Effector CD8-positive, alpha-beta T cell (primary cell): ENCODE measurements around the gene UBIAD1.
"Not testable (repeated sequence)": the region's sequence is repeated elsewhere in the genome, so short reads cannot be mapped to it uniquely, and the experiment has no call there.

Experiments used
- DNase-seq: peaks from one replicate; lab custom pipeline; 2025; lab: John Stamatoyannopoulos, UW

UBIAD1 gene

DNA sequence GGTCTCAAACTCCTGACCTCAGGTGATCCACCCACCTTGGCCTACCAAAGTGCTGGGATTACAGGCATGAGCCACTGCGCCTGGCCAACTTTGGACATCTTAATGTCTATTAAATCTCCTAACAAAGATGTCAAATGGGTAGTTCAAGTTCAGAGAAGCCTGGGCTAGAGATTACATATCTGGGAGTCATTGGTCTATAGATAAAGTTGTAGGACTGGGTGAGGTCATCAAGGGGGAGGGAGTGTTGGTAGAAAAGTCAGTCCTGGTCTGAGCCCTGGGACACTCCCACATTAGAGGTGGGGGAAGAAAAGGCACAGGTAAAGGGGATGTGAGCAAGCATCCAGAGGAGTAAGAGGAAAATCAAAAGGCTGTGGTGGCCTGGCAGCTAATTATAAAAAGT, 6.6 kb downstream of the UBIAD1 start:
- DNase-seq: no peak

DNA sequence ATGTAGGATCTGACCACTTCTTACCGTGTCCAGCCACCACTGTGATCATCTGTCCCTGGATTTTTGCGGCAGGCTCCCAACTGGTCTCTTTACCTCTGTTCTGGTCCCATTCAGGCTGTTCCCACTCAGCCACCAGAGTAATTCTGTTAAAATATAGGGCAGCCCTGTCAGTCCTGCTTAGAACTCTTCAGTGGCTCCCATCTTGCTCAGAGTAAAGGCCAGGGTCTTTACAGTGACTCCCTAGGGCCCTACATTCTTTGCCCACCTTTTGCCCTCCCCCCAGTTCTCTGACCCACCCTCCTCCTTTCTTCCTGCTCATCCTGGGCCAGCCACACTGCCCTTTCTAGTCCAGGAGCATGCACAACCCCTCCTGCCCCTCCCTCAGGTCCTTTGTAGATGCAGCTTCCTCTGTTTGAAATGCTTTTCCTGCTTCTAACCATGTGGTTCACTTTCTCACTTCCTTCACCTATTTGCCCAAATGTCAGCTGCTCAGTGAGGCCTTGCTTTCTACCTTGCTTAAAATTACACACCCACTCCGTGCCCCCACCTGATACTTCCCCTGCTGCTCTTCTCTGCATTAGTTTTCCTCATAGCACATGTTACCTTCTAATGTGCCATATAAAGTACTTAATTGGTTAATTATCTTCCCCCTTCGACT, 7.8 kb downstream of the UBIAD1 start:
- DNase-seq: no peak

DNA sequence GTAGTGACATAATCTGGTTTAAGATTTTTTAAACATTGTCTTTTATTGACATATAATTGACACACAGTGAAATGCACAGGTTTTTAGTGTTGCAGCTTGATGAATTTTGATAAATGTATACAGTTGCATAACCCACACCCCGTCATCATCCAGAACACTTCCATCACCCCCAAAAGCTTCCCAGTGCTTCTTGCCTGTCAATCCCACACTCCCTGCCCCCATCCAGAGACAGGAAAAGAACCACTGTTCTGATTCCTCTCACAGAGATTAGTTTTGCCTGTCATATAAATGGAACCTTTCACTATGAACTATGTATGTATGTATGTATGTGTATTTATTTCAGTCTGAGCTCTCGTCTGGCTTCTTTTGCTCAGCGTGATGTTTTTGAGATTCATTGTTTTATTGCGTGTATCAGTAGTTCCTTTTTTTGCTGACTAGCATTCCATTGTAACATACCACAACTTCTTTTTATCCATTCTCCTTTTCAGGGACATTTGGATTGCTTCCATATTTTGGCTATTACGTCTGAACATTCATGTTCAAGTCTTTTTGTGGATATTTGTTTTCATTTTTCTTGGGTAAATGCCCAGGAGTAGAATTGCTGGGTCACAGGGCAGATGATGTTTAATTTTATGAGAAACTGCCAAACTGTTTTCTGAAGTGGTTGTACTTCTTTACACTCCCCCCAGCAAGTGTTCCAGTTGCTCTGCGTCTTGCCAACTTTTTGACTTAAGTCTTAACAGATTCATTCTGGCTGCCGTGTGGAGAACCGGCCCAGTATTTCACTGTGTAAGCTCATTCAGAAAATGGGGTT, 8.7 kb downstream of the UBIAD1 start:
- no peak for DNase-seq

DNA sequence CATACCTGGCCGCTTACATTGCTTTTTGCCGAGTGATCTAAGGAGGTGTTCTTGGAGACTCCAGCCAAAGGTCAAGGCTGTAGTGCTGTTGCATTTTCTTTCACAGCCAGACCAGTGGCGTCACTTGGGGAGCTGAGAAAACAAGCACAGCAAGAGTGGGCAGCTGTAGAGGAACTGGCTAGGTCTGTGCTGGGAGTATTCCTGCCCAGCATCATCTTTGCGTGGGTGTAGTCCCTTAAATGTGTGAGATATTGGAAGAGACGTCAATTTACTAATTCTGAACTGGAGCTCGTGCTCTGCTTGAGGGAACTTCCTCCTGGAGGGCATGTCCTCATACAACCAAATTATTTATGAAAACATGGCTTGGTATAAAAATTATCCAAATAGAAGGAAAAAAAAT, 10.2 kb downstream of the UBIAD1 start:
- DNase-seq: no peak

DNA sequence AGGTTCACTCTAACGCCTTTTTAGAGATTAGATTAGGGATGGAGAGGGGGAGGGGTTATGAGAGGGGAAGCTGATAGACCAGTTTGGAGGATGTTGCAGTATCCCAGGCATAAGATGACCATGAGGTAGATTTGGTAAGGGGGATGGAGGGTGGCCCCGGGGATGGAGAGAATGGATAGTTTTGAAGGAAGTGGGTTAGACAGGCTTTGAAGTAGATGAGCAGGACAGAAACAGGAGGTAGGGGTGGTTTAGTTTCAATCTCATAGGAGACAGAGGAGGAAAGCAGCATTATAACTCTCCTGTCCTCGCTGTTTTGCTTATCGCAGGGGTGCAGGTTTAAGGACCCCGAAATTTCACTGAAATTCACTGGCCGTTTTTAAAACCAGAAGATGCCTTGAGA, 11.8 kb downstream of the UBIAD1 start:
- DNase-seq: no peak

DNA sequence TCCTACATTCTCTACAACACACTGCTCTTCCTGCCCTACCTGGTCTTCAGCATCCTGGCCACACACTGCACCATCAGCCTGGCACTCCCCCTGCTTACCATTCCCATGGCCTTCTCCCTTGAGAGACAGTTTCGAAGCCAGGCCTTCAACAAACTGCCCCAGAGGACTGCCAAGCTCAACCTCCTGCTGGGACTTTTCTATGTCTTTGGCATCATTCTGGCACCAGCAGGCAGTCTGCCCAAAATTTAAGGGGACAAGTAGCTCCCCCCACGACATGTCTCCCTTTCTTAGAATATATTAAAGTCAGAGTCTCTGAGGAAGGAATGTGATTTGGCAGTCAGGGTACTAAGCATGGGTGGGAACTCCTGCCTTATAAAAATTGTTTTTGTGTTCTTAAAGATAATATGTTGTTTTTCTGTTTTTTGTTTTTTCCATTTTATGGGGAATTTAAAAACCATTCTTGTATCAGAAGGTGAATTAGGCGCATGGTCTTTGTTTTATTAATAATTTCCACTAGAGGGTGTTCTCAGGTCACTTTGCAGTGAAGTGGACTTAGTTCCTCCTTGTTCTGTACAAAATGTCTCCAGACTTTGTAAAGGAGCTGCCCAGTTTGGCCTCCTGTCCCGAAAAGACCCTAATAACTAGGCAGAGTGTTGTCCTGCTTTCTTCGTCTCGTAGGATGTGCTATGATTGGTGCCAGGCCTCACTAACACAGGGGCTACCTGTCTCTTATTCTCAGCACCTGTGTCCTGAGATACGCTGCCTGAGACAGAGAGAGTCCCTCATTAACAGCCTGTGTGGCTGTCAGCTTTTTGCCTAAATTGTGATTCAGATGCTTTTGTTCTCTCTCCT, 13.1 kb downstream of the UBIAD1 start:
- DNase-seq: no peak

DNA sequence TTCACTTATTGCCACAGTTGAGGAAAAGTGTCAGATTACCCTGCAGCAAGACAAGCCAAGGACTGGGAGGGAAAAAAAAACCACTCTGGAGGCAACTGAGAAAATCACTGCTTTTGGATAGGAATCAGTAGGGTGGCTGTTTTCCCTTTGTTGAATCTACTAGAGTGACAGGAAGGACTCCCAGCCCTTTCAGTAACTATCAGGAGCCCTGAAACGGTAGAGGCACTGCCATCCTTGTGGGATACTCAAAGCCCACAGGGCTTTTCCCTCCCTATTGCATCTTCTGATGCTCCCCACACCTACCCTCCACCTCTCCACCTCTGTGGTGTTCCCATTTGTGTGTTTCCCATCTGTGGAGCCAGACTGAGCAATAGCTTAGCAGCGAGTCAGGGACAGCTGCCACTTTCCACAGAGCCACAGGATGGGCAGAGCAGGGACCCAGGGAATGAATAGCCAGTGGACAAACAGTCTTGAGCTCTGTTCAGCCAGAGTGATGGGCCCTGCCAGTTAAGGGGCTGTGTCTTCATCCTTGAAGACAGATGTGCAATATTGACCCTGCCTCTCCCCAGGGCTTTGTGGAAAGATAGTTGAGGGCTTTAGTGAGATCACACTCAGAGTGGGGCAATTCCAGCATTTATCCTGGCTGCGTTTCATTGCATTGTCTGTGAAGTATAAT, 13.9 kb downstream of the UBIAD1 start:
- DNase-seq: no peak

DNA sequence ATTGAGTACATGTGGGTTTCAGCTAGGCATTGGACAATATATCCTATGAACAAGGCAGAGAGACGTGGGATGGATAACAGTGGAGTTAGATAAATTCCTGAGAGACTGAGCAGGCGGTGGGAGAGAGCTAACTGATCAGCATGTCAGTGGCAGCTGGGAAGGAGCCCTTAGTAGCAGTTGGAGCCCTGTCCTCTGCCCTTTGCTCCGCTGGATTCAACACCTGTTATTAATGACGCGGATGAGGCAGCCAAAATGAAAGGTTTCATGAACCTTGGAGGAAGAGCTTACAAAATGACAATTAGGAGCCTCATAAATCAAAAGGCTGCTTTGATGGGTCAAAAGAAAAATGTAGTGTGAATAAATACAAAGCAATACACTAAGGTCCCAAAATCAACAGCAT, 16.1 kb downstream of the UBIAD1 start:
- DNase-seq: no peak

DNA sequence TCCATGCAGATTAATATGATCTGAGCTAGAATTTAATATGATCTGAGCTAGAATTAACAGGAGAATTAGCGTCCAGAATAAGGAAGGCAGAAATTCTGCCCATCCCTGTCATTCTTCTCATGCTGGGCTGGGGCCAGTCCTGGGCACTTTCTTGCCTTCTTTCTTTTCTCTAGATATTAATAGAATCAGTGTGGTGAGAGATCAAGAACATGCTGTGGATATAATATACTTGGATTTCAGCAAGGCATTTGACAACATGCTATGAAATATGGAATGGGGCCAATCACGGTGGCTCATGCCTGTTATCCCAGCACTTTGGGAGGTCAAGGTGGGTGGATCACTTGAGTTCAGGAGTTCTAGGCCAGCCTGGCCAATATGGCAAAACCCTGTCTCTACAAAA, 18.1 kb downstream of the UBIAD1 start:
- DNase-seq: no peak

DNA sequence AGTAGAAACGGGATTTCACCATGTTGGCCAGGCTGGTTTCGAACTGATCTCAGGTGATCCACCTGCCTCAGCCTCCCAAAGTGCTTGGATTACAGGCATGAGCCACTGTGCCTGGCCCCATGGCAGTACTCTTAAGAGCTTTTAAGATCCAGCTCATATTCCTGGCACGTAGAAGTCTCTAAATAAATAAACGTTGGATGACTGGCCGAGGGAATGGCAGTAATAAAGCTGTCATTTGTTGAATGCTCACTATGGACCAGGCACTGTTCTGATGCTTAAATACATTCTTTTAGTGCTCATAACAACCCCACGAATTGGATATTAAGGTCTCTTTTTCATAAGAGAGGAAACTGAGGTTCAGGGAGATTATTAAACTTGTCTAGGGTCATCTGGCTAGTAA, 20.9 kb downstream of the UBIAD1 start:
- DNase-seq: no peak

DNA sequence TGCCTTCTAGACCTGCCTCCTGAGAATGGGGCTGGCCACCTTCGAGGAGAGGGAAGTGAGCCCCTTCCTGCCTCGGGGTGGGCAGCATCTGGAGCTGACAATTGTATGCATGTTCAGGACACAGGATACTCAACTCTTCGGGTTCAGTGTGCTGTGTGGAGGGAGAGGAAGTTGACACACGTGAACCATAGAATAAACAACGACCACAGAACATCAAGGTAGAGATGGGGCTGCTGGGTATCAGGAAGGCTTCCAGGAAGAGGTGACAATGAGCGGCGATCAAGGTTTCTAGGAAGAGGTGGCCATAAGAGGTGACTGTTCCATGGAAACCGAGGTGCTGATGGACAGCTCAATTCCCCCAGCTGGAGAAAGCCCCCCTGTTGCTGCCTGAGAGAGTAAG, 22.0 kb downstream of the UBIAD1 start:
- DNase-seq: no peak

DNA sequence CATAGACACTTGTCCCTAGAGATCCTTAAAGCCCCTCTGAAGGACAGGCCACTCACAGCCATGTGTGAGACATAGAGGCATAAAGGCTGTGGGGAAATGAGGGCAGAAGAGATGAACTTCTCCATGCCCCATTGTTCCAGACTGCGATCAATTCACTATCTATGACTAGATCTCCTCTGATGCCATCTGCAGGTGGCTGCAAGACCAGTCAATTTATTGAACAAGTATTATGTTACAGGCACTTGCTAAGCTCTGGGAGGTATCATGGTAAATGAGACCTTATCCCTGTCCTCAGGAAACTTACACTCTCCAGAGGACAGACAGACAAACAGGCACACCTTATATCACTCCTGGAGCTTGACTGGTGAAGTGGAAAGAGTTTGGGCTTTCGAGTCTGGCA, 22.9 kb downstream of the UBIAD1 start:
- DNase-seq: no peak

DNA sequence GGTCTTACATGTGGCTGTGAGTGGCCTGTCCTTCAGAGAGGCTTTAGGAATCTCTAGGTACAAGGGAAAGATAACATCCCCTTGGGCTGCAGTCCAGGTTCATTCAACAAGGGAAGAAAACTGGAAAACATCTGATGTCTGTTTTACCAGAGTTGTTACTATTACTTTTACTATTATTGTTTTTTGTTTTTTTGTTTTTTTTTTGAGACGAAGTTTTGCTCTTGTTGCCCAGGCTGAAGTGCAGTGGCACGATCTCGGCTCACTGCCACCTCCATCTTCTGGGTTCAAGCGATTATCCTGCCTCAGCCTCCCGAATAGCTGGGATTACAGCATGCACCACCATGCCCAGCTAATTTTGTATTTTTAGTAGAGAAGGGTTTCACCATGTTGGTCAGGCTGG, 24.8 kb downstream of the UBIAD1 start:
- not testable (repeated sequence) for DNase-seq

DNA sequence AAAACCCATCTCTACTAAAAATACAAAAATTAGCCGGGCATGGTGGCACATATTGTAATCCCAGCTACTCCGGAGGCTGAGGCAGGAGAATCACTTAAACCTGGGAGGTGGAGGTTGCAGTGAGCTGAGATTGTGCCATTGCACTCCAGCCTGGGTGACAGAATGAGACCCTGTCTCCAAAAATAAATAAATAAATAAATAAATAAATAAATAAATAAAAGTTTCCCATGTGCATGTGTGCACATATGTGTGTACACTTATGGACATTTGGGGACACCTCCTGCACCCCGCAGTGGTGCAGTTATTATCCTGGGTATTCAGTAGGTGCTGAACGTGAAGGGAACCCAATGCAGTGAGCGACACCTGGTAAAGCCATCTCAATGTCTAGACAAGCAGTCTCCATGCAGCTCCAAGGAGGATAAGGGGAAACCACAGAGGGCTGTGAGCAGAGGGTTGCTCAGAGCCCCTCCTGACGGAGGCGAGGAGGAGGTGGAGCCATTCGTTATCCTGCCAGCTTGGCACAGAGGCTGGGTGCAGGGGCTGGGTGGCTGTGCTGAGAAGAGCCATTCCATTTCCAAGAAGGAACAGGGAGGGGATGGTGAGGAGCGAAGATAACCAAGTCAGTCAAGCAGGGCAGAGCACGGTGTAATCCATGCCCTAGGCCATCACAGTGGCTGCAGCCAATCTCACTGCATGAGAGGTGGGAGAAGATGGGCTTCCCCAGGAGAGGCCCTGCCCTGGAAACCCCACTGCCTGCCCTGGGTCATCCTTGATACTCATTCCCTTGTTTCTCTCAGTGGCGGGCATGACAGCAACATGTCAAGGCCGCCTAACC, 25.6 kb downstream of the UBIAD1 start:
- no peak for DNase-seq

DNA sequence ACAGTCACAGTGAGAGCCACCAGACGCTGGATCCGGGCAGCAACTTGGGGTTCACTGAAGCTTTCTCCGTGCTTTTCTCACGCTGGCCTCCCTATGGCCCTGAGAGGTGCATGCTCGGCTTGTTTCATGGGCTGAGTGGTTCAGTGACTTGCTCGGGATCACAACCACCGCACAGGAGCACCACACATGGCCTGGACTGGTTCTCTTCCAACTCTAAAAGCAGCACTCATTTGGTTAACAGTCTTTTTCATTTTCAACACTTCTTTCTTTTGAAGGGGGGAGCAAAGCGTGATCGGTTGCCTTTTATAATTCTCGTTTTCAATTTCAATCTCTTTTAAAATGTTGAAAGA, 26.2 kb downstream of the UBIAD1 start:
- no peak for DNase-seq

DNA sequence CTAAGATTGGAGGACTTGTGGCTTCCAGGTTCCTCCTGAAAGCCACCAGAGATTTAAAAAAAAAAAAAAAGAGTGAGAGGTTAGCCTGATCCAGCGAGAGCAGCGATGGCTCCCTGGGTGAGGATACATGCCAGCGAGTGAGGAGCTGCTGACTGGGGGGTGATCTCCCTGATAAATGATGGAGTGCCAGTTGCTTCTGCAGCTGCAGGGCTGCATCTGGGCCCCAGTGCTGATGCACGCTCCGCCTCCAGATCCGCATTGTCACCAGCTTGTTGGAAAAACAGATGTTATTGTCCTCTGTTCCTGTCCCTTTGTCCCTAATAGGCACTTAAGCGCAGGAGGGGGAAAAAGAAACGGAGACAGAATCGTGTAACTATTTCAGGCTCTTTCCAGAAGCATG, 28.6 kb downstream of the UBIAD1 start:
- DNase-seq: no peak

DNA sequence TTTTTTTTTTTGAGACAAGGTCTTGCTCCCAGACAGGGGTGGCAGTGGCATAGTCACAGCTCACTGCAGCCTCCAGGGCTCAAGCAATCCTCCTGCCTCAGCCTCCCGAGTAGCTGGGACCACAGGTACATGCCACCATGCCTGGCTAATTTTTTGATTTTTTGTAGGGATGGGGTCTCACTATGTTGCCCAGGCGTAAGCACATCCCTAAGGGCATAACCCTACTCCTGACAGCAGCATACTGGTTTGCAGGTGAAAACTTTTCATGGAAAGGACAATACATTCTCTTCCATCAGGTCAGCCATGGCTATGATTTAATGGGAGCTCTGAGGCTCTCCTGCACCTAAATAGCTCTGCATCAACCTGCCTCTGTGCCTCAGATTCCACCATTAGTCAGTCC, 29.4 kb downstream of the UBIAD1 start:
- DNase-seq: no peak

DNA sequence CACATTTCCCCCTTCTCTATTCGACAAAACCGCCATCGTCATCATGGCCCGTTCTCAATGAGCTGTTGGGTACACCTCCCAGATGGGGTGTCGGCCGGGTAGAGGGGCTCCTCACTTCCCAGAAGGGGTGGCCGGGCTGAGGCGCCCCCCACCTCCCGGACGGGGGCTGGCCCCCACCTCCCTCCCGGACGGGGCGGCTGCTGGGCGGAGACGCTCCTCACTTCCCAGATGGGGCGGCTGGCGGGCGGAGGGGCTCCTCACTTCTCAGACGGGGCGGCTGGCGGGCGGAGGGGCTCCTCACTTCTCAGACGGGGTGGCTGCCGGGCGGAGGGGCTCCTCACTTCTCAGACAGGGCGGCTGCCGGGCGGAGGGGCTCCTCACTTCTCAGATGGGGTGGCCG, 32.5 kb downstream of the UBIAD1 start:
- DNase-seq: not testable (repeated sequence)

DNA sequence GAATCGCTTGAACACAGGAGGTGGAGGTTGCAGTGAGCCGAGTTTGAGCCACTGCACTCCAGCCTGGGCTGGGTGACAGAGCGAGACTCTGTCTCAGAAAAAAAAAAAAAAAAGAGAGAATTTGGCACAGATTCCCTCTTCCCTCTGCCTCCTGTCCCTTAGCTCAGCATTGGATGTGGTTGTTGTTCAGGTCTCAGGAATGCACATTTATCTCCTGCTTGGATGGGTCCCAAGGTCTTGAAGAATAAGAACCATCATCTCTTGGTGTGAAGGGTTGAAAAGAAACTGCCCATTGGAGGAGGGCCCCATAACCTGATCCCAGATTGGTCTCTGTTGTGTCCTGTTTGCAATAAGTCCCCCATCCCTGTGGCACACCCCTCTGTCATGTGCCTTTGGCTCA, 34.9 kb downstream of the UBIAD1 start:
- DNase-seq: no peak

DNA sequence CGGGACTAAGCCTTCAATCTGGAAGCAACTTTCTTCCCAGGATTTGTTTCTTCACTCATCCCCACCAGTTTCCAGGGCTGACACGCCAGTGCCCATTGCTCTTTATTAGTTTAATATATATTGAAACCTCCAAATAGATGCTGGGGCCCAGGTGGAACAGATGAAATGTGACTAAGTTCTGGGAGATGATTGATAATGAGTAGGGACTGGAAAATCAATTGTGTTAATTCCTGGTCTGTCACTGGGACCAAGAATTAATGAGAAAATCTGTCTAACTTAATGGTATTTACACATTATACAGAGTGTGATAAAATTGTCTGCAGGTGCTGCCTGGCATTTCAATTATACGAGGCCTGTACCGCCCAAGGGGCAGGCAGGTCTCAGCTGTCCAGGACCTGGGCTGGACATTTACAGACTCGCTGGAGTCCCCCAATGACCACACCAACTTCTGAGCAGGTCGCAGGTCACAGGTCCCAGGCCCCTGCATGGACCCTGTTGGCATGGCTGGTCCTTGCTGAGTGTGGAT, 35.8 kb downstream of the UBIAD1 start:
- DNase-seq: no peak

DNA sequence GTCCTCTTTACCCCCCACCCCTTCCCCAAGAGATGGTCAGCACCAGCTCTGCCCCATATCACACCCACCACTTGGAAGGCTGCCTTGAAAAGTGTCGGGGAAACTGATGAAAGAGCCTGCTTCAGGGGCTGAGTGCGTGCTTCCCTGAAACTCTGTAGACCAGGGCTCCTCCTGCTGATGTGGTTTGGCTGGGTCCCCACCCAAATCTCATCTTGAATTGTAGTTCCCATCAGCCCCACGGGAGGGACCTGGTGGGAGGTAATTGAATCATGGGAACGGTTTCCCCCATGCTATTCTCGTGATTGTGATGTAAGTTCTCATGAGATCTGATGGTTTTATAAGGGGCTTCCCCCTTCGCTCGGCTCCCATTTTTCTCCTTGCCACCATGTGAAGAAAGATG, 36.4 kb downstream of the UBIAD1 start:
- no peak for DNase-seq
